SK-N-SH treated with all-trans-retinoic acid at 6 μM for 48 hours (cell line): ENCODE results near the gene IL11RA.
A peak's percentile ranks its signal among the peaks of the same experiment; 100 is the strongest.

Experiments used
- ATAC-seq: fragments of 200-7000 bp; cut with Tn5 transposase; 3 replicates; pipeline ENCODE4 v1.9.1; 2020; ENCODE audit warnings: mild to moderate bottlenecking, moderate library complexity
- BACH2 ChIP-seq: fragments of 250-450 bp; sonication (Bioruptor Pico); IDR thresholded peaks from 2 replicates; pipeline ENCODE4 v1.9.0; 2021; ENCODE audit warnings: mild to moderate bottlenecking, borderline replicate concordance
- CSDC2 ChIP-seq: fragments of 250-450 bp; sonication (Bioruptor Pico); IDR thresholded peaks from 2 replicates; pipeline ENCODE4 v1.5.0; 2020; ENCODE audit warnings: mild to moderate bottlenecking, moderate library complexity
- ESRRG ChIP-seq: fragments of 250-450 bp; sonication (Bioruptor Pico); IDR thresholded peaks from 2 replicates; pipeline ENCODE4 v1.6.1; 2021; ENCODE audit warnings: mild to moderate bottlenecking
- GLIS3 ChIP-seq: fragments of 250-450 bp; sonication (Bioruptor Pico); IDR thresholded peaks from 2 replicates; pipeline ENCODE4 v1.5.0; 2020; ENCODE audit warnings: mild to moderate bottlenecking, moderate library complexity
- ISL1 ChIP-seq: fragments of 250-450 bp; sonication (Bioruptor Pico); IDR thresholded peaks from 2 replicates; pipeline ENCODE4 v2.1.2; 2022; ENCODE audit warnings: mild to moderate bottlenecking, moderate library complexity
- PPARA ChIP-seq: fragments of 250-450 bp; sonication (Bioruptor Pico); IDR thresholded peaks from 2 replicates; pipeline ENCODE4 v1.5.0; 2020; ENCODE audit warnings: mild to moderate bottlenecking, borderline replicate concordance
- RARB ChIP-seq: fragments of 250-450 bp; sonication (Bioruptor Pico); IDR thresholded peaks from 2 replicates; pipeline ENCODE4 v1.8.0; 2021; ENCODE audit warnings: mild to moderate bottlenecking, moderate library complexity
- SNAI2 ChIP-seq: fragments of 250-450 bp; sonication (Bioruptor Pico); IDR thresholded peaks from 2 replicates; pipeline ENCODE4 v1.5.0; 2020; ENCODE audit warnings: mild to moderate bottlenecking, moderate library complexity
- TCF4 ChIP-seq: fragments of 250-450 bp; sonication (Bioruptor Pico); IDR thresholded peaks from 2 replicates; pipeline ENCODE4 v1.8.0; 2021; ENCODE audit warnings: mild to moderate bottlenecking, moderate library complexity, borderline replicate concordance
- TOX ChIP-seq: fragments of 250-450 bp; sonication (Bioruptor Pico); IDR thresholded peaks from 2 replicates; pipeline ENCODE4 v1.8.0; 2021; ENCODE audit warnings: mild to moderate bottlenecking, moderate library complexity, borderline replicate concordance
- ZC3H10 ChIP-seq: fragments of 250-450 bp; sonication (Bioruptor Pico); IDR thresholded peaks from 2 replicates; pipeline ENCODE4 v1.5.1; 2021; ENCODE audit warnings: mild to moderate bottlenecking, moderate library complexity
- ZFP3 ChIP-seq: fragments of 250-450 bp; sonication (Bioruptor Pico); IDR thresholded peaks from 2 replicates; pipeline ENCODE4 v1.5.0; 2020; ENCODE audit warnings: mild to moderate bottlenecking, moderate library complexity
- ZFP30 ChIP-seq: fragments of 450-650 bp; formaldehyde crosslinking; IDR thresholded peaks from 2 replicates; pipeline ENCODE4 v1.5.0; 2022; ENCODE audit warnings: mild to moderate bottlenecking, moderate library complexity
- ZNF565 ChIP-seq: fragments of 450-650 bp; formaldehyde crosslinking; conservative IDR thresholded peaks from 2 replicates; pipeline ENCODE4 v1.5.0; 2020; ENCODE audit warnings: low read depth, mild to moderate bottlenecking, moderate library complexity
- ZNF70 ChIP-seq: fragments of 450-650 bp; formaldehyde crosslinking; IDR thresholded peaks from 2 replicates; pipeline ENCODE4 v1.5.0; 2020; ENCODE audit warnings: mild to moderate bottlenecking, moderate library complexity
- ZNF8 ChIP-seq: fragments of 450-650 bp; formaldehyde crosslinking; IDR thresholded peaks from 2 replicates; pipeline ENCODE4 v1.5.0; 2020; ENCODE audit warnings: mild to moderate bottlenecking, moderate library complexity
- TF ChIP-seq, protein P1 (sequence below): fragments of 250-450 bp; sonication (Bioruptor Pico); IDR thresholded peaks from 2 replicates; pipeline ENCODE4 v1.5.1; 2021; ENCODE audit warnings: mild to moderate bottlenecking, moderate library complexity
- TF ChIP-seq, protein P2 (sequence below): fragments of 250-450 bp; sonication (Bioruptor Pico); IDR thresholded peaks from 2 replicates; pipeline ENCODE4 v1.5.1; 2020; ENCODE audit warnings: low read depth, mild to moderate bottlenecking, moderate library complexity
- TF ChIP-seq, protein P3 (sequence below): fragments of 250-450 bp; sonication (Bioruptor Pico); IDR thresholded peaks from 2 replicates; pipeline ENCODE4 v1.8.0; 2021; ENCODE audit warnings: low read depth, mild to moderate bottlenecking, moderate library complexity, borderline replicate concordance
- TF ChIP-seq, protein P4 (sequence below): fragments of 250-450 bp; sonication (Bioruptor Pico); IDR thresholded peaks from 2 replicates; pipeline ENCODE4 v1.5.0; 2020; ENCODE audit warnings: mild to moderate bottlenecking, moderate library complexity

The IL11RA gene

DNA sequence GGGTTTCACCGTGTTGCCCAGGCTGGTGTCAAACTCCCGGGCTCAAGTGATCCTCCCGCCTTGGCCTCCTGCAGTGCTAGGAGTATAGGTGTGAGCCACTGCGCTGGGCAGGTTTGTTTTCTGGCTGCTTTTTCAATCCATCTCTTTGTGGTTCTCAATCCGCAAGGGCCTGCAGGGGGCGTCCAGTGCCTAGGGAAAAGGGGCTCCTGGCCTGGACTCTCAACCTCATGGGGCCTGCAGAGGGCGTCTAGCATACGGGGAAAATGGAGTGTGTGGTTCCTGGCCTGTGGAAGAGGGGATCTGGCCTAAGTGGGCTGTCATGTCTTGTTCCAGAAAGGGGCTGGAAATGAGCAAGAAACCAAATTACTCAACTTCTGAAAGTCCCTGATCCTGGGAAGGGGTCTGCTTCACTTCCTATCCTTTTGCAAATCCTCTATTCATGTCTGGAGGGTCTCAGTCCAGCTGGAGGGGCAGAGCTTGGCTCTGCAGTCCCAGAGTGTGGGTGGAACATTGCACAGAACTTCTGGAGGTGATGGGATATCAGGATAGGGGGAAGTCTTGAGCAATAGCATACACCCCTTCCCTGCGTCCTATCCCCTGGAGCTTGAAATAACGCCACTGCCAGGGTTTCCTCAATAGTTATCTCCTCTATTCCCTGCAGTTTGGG, 23.2 kb downstream of the IL11RA start:
- TF ChIP-seq ESRRG (CRISPR knock-in tag) (no peak), ZNF70 (no peak), TOX (CRISPR knock-in tag) (no peak), CSDC2 (no peak), ZNF8 (CRISPR knock-in tag) (no peak), BACH2 (no peak), GLIS3 (CRISPR knock-in tag) (no peak), ZFP3 (CRISPR knock-in tag) (no peak), ZC3H10 (CRISPR knock-in tag) (no peak), ZNF565 (CRISPR knock-in tag) (no peak), ISL1 (CRISPR knock-in tag) (no peak), ZFP30 (CRISPR knock-in tag) (no peak), PPARA (CRISPR knock-in tag) (no peak), RARB (CRISPR knock-in tag) (no peak), SNAI2 (CRISPR knock-in tag) (no peak), TCF4 (CRISPR knock-in tag) (no peak)
- TF ChIP-seq, protein P1, sequence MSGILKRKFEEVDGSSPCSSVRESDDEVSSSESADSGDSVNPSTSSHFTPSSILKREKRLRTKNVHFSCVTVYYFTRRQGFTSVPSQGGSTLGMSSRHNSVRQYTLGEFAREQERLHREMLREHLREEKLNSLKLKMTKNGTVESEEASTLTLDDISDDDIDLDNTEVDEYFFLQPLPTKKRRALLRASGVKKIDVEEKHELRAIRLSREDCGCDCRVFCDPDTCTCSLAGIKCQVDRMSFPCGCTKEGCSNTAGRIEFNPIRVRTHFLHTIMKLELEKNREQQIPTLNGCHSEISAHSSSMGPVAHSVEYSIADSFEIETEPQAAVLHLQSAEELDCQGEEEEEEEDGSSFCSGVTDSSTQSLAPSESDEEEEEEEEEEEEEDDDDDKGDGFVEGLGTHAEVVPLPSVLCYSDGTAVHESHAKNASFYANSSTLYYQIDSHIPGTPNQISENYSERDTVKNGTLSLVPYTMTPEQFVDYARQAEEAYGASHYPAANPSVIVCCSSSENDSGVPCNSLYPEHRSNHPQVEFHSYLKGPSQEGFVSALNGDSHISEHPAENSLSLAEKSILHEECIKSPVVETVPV (CRISPR knock-in tag): no peak
- TF ChIP-seq, protein P2, sequence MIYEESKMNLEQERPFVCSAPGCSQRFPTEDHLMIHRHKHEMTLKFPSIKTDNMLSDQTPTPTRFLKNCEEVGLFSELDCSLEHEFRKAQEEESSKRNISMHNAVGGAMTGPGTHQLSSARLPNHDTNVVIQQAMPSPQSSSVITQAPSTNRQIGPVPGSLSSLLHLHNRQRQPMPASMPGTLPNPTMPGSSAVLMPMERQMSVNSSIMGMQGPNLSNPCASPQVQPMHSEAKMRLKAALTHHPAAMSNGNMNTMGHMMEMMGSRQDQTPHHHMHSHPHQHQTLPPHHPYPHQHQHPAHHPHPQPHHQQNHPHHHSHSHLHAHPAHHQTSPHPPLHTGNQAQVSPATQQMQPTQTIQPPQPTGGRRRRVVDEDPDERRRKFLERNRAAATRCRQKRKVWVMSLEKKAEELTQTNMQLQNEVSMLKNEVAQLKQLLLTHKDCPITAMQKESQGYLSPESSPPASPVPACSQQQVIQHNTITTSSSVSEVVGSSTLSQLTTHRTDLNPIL: no peak
- TF ChIP-seq, protein P3, sequence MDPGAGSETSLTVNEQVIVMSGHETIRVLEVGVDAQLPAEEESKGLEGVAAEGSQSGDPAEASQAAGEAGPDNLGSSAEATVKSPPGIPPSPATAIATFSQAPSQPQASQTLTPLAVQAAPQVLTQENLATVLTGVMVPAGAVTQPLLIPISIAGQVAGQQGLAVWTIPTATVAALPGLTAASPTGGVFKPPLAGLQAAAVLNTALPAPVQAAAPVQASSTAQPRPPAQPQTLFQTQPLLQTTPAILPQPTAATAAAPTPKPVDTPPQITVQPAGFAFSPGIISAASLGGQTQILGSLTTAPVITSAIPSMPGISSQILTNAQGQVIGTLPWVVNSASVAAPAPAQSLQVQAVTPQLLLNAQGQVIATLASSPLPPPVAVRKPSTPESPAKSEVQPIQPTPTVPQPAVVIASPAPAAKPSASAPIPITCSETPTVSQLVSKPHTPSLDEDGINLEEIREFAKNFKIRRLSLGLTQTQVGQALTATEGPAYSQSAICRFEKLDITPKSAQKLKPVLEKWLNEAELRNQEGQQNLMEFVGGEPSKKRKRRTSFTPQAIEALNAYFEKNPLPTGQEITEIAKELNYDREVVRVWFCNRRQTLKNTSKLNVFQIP (CRISPR knock-in tag): no peak
- TF ChIP-seq, protein P4, sequence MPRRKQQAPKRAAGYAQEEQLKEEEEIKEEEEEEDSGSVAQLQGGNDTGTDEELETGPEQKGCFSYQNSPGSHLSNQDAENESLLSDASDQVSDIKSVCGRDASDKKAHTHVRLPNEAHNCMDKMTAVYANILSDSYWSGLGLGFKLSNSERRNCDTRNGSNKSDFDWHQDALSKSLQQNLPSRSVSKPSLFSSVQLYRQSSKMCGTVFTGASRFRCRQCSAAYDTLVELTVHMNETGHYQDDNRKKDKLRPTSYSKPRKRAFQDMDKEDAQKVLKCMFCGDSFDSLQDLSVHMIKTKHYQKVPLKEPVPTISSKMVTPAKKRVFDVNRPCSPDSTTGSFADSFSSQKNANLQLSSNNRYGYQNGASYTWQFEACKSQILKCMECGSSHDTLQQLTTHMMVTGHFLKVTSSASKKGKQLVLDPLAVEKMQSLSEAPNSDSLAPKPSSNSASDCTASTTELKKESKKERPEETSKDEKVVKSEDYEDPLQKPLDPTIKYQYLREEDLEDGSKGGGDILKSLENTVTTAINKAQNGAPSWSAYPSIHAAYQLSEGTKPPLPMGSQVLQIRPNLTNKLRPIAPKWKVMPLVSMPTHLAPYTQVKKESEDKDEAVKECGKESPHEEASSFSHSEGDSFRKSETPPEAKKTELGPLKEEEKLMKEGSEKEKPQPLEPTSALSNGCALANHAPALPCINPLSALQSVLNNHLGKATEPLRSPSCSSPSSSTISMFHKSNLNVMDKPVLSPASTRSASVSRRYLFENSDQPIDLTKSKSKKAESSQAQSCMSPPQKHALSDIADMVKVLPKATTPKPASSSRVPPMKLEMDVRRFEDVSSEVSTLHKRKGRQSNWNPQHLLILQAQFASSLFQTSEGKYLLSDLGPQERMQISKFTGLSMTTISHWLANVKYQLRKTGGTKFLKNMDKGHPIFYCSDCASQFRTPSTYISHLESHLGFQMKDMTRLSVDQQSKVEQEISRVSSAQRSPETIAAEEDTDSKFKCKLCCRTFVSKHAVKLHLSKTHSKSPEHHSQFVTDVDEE (CRISPR knock-in tag): no peak
- peak; percentile 98 for ATAC-seq

DNA sequence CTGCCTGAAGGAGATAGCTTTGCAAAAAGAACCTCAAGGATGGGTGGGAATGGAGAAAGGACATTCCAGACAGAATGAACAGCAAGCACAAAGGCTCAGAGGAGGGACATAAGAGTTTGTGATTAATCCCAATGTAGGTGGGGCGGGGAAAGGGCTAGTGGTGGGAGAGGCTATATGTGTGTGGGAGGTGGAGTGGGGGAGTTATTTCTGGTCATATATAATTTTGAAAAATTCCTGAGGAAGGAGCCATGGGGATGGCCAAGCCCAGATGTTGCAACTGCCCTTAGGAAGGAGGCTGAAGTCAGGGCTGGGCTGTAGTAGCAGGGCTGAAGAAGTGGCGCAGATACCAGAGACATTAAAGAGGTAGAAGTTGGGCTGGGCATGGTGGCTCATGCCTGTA, 23.9 kb downstream of the IL11RA start:
- no peak for ATAC-seq
- TF ChIP-seq, protein P4 (CRISPR knock-in tag): no peak
- TF ChIP-seq SNAI2 (CRISPR knock-in tag) (no peak), CSDC2 (no peak), TCF4 (CRISPR knock-in tag) (no peak), BACH2 (no peak), ZC3H10 (CRISPR knock-in tag) (no peak), ZFP30 (CRISPR knock-in tag) (no peak), ZNF8 (CRISPR knock-in tag) (no peak), ZNF565 (CRISPR knock-in tag) (no peak)
- TF ChIP-seq, protein P3 (CRISPR knock-in tag): no peak
- TF ChIP-seq, protein P2: no peak
- TF ChIP-seq, protein P1 (CRISPR knock-in tag): no peak
